ENCODE measurements around the gene PTPN11.

- TF ChIP-seq CTCF (IDR thresholded peaks at IDR 0.05 in 2 of 3, conservative IDR thresholded peaks at IDR 0.05 in 1 of 3; ENCODE audit: borderline replicate concordance in 1 of 3, insufficient read depth in 1 of 3, low read depth in 2 of 3, low read length in 2 of 3) (no peak), SRF (IDR thresholded peaks at IDR 0.05; ENCODE audit: low read depth) (no peak)
Observed at GRCh38 chr12:112514456-112514855, 95.7 kb downstream of the PTPN11 start.

Measured in HCT116 (cell line).